ENCODE data around the gene SAV1. TPM values are rescaled to one million over a fixed set of nuclear protein-coding genes. Genes with fewer than 3 reads are reported as not detected.
"Not testable (repeated sequence)": the region's sequence is repeated elsewhere in the genome, so short reads cannot be mapped to it uniquely, and the experiment has no call there.

Gene SAV1
- 7.7 TPM for total RNA-seq

- DNase-seq (ENCODE audit: low spot score) (peak; percentile 89), ATAC-seq (peak; percentile 95)
Measured at GRCh38 chr14:50667996-50668825, at the start of gene SAV1. Gene SAV1 (minus strand): TSS chr14:50668306. CDS start chr14:50667967, 339 bp downstream.

DNA sequence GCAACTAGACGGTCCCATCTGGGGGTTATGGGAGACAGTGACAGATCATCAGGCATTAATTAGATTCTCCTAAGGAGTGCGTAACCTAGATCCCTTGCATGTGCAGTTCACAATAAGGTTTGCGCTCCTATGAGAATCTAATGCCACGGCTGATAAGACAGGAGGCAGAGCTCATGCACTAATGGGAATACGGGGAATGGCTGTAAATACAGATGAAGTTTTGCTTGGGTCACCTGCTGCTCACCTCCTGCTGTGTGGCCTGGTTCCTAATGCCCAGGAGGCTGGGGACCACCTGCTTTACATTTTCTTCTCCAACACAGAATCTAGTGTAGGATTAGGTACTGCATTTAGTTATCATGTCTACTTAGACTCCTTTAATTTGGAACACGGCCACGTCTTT, 49.7 kb upstream of the SAV1 start:
- no peak for DNase-seq (ENCODE audit: low spot score)
- ATAC-seq: no peak

GRCh38 chr14:50714450-50715073, 46.5 kb upstream of the SAV1 start:
- DNase-seq (ENCODE audit: low spot score) (no peak), ATAC-seq (peak; percentile 80)

GRCh38 chr14:50711043-50711442, 42.9 kb upstream of the SAV1 start:
- DNase-seq (ENCODE audit: low spot score): no peak
- no peak for ATAC-seq

DNA sequence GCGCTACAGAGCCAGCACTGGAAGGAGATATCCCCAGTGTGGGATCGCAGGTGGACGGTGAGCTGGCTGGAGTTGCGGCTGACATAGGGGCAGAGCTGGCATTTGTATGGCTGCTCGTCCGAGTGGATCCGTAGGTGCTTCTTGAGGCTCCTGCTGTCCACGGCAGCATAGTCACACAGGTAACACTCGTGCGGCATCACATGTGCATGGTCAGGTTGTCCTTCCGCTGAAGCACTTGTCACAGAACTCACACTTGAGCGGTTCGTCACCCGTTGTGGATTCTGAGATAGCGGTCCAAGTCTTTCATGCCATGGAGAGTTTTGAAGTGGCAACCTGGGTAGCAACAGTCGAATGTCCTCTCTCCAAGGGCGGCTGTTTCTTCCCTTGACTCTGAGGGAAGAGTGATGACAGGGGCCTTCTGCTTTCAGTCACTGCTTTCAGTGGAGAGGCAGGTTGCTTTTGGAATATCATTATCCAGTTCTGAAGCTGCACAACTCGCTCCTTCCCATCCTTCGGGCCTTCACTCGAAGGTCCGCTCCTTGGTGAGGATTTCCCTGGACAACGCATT, 37.0 kb upstream of the SAV1 start:
- no peak for DNase-seq (ENCODE audit: low spot score)

DNA sequence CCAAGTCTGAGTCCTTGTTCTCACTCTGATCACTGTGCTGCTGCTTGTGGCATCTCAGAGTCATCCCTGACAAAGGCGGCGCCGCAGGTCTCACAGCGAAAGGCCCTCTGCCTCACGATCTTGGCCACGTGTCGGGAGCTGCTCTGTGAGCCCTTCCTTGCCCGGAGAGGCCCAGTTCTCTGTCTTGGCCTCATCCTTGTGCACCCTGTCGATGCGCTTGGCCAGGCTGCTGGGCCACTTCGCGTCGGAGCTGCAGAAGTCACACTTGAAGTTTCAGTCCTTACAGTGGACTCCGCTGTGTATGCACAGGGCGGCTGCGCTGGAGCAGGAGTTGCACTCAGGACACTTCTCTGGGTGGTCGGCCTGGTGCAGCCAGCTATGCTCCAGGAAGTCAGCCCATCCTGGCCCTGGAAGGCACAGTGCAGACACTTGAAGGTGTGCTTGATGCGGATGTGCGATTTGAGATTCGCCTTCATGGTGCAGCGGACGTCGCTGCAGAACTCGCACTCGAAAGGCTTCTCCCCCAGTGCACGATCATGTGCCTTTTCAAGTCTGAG, 36.4 kb upstream of the SAV1 start:
- ATAC-seq (no peak), DNase-seq (ENCODE audit: low spot score) (no peak)

More for the DNA sequence above, 37.0 kb upstream of the SAV1 start:
- no peak for ATAC-seq

- no peak for DNase-seq (ENCODE audit: low spot score)
- ATAC-seq: no peak
Measured at GRCh38 chr14:50697659-50698290, 29.7 kb upstream of the SAV1 start.

GRCh38 chr14:50694260-50694659, 26.2 kb upstream of the SAV1 start:
- ATAC-seq; DNase-seq (ENCODE audit: low spot score): not testable (repeated sequence)

GRCh38 chr14:50688875-50689274, 20.8 kb upstream of the SAV1 start:
- ATAC-seq: no peak

DNA sequence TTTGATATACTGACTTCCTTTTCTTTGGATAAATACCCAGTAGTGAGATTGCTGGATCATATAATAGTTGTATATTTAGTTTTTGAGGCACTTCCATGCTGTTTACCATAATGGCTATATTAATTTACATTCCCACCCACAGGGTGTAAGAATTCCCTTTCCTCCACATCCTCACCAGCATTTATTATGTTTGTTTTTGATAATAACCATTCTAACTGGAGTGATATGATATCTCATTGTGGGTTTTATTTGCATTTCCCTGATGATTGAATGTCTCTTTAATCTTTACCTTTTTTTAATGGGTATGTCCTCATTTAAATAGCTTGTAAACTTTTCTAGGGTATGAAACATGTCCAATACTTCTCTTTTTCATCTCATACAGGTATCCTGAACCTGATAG, 11.6 kb upstream of the SAV1 start:
- DNase-seq (ENCODE audit: low spot score) (no peak), ATAC-seq (no peak)

More at GRCh38 chr14:50688875-50689274, 20.8 kb upstream of the SAV1 start:
- DNase-seq (ENCODE audit: low spot score): no peak

GRCh38 chr14:50678163-50678562, 10.1 kb upstream of the SAV1 start:
- DNase-seq (ENCODE audit: low spot score) (no peak), ATAC-seq (no peak)

DNA sequence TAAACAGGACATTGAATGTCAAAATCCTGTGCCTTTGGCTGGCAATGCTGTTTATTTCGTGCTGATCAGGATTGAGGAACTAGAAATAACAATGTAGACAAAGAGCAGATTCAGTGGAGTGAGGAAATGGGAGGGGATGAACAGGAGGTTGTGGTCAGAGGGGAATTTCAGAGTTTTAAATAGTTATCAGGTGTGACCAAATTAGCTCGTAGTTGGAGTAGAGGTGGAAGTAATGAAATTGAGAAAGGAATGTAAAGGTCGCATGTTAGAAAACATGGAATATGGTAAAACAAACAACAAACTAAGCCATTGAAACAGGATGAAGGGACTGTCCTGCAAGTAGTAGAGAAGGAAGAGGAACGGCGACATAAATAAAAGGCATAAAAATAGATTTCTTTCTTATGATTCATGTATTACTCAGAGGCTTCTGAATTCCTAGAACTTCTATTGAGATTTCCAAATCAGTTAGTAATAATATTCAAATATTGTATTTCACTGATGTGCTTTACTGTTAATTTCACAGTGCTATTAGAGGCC, 9.5 kb upstream of the SAV1 start:
- DNase-seq (ENCODE audit: low spot score) (no peak), ATAC-seq (no peak)

DNA sequence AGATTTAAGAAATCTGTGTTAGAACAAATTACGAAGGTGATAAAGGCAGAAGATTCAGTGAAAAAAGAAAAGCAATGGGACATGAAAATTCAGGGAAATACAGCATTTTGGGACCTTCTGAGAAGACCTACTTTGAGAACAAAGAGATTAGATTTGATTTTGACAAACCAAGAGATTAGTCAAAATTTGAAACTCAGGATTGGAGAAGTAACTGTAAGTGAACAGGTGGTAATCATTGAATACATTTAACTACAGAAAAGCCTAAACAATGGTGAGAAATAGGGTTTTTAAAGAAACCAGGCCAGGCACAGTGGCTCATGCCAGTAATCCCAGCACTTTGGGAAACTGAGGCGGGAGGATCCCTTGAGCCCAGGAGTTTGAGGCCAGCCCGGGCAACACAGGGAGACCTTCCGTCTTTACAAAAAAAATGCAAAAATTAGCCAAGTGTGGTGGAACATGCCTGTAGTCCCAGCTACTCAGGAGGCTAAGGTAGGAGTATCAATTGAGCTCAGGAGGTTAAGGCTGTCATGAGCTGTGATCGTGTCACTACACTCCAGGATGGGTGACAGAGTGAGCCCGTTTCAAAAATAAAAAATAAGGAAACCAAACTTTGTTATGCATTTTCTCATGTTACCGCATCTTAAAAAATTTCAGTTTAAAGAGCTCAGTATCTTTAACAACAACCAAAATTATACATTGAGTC, 8.9 kb upstream of the SAV1 start:
- ATAC-seq (no peak), DNase-seq (ENCODE audit: low spot score) (no peak)

DNA sequence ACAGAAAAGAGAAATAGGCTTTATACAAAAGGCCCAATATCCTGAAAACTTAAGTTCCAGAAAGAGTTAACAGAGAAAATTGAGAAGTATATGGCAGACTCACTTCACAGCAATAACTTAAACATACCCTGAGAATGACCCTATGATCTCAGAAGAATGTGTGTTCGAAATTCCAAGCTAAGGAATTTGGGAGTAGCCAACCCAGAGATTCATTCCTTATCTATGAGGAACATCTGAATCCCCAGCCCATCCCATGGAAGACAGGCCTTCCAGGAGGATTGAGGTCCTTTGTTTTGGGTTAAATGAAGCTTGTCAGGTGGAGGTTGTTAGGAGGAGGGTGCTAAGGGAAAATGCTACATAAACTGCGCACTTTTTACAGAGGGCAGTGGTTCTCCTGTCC, 7.5 kb upstream of the SAV1 start:
- ATAC-seq (no peak), DNase-seq (ENCODE audit: low spot score) (no peak)

DNA sequence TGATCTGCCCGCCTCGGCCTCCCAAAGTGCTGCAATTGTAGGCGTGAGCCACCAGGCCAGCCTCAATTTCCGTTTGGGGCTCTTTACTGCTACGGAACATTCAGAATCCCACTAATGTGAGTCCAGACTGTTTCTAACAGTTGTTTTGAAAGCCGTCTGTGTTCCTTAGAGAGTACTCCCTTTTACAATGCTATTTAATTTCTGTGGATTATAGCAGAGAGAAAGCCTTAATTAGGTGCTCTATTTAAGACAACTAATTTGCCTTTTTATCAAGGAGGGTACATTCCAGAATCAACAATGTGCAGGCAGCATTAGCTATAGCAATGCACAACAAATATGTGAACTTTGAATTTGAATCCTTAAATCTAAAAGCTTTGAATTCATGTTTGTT, 2.8 kb upstream of the SAV1 start:
- ATAC-seq (no peak), DNase-seq (ENCODE audit: low spot score) (no peak)

DNA sequence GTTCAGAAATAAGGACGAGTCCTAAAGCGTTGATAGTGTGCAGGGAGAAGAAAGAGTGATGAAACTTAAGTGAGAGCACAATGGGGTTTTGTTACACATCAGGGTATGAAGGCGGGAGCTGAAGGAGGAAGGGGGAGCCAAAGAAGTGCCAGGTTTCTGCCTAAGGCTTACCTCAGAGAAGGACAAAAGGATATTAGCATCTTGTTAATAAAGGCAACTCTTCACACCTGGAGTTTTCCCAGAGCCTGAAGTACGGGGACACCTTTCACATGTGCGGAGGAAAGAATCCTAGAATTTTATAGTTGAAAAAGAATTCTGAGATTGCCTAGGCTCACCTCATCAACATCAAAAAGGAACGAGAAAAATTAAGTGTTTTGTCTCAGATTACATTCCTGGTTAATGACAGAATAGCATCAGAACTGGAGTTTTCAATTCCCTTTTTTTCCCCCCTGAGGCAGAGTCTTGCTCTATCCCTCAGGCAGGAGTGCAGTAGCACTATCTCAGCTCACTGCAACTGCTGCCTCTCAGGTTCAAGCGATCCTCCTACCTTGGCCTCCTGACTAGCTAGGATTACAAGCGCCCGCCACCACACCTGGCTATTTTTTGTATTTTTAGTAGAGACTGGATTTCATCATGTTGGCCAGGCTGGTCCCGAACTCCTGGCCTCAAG, 2.2 kb upstream of the SAV1 start:
- no peak for ATAC-seq
- no peak for DNase-seq (ENCODE audit: low spot score)

GRCh38 chr14:50669441-50669986, 1.4 kb upstream of the SAV1 start:
- ATAC-seq (no peak), DNase-seq (ENCODE audit: low spot score) (no peak)

DNA sequence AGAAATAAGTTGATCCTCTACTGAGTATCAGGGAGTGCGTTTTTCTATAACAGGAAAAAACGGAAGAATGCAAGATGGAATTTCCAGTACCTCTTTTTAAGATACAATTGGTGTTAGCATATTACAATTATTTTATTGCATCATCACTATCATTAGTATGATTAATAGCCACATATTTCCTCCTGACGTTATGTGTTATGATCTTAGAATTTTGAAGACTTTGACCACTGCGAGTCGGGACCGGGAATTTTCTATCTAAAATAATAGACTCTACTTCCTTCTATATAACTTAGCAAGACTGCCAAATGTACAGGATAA, 679 bp upstream of the SAV1 start:
- no peak for ATAC-seq
- DNase-seq (ENCODE audit: low spot score): no peak

- DNase-seq (ENCODE audit: low spot score) (no peak), ATAC-seq (peak; percentile 53)
Measured at GRCh38 chr14:50667684-50667995, 466 bp downstream of the SAV1 start.
